GM12873 (cell line): ENCODE data around the gene CEP41.

Source experiments
- TF ChIP-seq, protein P1 (sequence below): IDR thresholded peaks from 2 replicates; pipeline ENCODE4 v1.5.1; 2012; ENCODE audit warnings: low read depth, mild to moderate bottlenecking, moderate library complexity, low read length, control low read depth; ENCODE audit not compliant: insufficient read depth; ENCODE audit errors: missing control alignments

Gene CEP41

DNA sequence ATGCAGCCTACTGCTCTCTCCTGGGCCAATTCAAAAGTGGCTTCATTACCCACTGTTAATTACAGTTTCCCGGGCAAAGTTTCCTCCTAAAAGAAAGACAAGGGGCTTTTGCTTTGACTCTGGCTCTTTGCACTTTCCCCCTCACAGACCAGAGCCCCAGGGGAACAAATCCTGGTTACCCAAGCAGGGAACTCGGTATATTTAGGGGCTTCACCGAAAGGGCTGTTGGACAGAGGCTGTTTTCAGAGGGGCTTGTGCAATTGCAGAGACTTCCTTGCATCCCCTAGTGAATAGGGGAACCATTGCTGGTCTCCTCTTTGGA, 53.5 kb downstream of the CEP41 start:
- TF ChIP-seq, protein P1, sequence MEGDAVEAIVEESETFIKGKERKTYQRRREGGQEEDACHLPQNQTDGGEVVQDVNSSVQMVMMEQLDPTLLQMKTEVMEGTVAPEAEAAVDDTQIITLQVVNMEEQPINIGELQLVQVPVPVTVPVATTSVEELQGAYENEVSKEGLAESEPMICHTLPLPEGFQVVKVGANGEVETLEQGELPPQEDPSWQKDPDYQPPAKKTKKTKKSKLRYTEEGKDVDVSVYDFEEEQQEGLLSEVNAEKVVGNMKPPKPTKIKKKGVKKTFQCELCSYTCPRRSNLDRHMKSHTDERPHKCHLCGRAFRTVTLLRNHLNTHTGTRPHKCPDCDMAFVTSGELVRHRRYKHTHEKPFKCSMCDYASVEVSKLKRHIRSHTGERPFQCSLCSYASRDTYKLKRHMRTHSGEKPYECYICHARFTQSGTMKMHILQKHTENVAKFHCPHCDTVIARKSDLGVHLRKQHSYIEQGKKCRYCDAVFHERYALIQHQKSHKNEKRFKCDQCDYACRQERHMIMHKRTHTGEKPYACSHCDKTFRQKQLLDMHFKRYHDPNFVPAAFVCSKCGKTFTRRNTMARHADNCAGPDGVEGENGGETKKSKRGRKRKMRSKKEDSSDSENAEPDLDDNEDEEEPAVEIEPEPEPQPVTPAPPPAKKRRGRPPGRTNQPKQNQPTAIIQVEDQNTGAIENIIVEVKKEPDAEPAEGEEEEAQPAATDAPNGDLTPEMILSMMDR = no peak

DNA sequence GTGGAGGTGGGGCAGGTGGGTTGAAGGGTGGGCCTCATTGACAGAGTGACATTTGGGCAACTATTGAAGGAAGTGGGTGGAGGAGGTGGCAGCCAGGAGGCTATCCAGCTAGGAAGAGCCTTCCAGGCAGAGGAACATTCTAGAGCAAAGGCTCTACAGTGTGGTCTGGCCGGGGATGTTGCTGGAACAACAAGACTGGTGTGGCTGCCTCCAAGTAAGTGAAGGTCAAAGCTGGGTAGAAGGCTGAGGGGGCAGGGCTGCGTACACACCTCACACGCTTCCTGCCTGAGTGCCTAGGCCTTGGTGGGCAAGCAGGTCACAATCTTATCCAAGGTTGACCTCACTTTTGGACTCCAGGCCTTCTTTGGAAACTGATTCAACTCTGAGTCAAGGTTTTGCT, 53.9 kb downstream of the CEP41 start:
- TF ChIP-seq, protein P1 = no peak

DNA sequence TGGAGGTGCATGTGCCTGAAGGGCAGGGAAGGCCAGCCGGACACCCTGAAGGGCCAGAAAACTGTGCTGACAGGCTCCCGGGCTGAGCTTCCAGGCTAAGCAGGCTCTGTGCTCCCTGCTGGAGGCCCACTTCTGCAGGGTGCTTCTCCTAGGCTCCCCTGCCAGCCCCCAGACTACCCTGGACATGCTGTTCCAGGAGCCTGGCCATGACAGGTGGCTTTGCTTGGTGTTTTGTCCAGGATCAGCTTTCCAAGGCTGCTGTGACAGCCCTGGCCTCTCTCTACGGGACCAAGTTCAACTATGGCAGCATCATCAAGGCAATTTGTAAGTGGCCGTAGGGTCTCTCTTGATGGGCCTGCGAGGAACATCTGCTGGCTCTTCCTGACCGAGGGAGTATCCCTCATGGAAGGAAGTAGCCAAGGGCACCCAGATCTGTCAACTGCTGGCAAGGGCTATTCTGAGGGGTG, 55.2 kb downstream of the CEP41 start:
- TF ChIP-seq, protein P1 = no peak

DNA sequence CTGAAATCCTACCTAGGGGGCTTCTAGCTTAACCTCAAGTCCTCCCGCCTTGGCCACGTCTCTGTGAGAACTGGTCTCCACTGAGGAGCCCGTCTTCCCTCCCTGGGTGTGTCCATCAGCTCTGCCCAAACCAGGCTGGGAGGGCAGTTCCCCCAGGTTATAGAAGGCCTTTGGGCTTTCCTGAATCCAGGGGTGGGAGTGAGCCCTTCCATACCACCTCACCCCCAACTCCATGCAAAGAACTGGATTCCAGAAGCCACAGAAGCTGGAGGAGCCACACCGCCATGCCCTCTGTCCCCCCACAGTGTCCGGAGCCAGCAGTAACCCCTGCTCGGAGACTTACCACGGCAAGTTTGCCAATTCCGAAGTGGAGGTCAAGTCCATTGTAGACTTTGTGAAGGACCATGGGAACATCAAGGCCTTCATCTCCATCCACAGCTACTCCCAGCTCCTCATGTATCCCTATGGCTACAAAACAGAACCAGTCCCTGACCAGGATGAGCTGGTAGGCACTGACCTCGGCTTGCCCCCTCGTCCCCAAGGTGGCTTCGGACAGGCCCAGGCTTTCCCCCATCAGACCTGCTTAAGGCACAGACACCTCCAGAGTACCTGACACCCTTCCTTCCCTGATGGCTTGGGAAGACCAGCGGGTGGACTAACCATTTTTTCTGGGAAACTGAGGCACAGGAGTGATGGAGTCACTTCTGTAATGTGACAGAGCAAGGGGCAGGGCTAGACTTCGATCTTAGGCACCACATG, 55.8 kb downstream of the CEP41 start:
- TF ChIP-seq, protein P1 = no peak

DNA sequence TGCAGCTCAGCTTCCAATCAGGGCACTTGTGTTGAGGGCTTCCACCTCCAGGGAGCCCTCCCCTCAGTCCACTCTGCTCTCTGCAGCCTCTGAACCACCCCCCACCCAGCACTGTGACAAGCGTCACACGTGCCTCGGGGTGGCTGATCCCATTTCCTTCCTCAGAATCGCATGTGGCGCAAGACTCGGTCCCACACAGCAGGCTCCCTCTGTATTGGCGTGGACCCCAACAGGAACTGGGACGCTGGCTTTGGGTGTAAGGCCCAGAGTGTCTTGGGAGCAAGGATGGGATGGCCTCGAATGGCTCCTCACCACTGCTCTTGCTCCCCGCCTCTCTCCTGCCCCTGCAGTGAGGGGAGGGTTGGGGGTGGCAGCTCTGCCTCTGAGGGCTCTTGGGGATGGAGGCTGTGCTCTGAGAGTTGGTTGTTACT, 56.4 kb downstream of the CEP41 start:
- TF ChIP-seq, protein P1 = no peak

DNA sequence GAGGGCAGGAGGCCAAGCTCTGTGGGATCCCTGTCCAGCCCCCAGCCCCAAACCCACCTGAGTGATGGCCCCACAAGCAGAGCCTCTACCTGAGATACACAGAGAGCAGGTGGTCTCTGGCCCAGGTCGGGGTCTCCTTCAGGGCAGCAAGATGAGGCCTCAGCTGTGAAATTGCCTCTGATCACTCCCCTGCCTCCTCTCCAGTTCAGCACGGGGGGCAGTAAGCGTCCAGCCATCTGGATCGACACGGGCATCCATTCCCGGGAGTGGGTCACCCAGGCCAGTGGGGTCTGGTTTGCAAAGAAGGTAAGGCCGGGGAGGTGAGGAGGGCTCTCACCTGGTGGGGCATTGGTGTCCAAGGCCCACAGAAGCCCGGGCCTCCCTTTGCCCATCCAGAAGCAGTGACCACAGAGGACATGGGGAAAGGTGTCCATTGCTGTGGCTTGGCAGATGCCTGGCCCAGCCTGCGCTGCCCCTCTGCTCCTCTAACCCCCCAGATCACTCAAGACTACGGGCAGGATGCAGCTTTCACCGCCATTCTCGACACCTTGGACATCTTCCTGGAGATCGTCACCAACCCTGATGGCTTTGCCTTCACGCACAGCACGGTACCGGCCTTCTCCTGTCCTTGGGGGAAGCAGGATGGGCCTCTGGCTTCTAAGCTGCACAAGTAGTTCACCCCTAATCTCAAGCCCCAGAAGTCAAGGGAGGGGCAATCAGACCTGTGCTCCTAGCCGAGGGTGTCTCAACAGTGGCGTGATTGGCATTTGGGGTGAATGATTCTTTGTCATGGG, 57.4 kb downstream of the CEP41 start:
- TF ChIP-seq, protein P1 = no peak

DNA sequence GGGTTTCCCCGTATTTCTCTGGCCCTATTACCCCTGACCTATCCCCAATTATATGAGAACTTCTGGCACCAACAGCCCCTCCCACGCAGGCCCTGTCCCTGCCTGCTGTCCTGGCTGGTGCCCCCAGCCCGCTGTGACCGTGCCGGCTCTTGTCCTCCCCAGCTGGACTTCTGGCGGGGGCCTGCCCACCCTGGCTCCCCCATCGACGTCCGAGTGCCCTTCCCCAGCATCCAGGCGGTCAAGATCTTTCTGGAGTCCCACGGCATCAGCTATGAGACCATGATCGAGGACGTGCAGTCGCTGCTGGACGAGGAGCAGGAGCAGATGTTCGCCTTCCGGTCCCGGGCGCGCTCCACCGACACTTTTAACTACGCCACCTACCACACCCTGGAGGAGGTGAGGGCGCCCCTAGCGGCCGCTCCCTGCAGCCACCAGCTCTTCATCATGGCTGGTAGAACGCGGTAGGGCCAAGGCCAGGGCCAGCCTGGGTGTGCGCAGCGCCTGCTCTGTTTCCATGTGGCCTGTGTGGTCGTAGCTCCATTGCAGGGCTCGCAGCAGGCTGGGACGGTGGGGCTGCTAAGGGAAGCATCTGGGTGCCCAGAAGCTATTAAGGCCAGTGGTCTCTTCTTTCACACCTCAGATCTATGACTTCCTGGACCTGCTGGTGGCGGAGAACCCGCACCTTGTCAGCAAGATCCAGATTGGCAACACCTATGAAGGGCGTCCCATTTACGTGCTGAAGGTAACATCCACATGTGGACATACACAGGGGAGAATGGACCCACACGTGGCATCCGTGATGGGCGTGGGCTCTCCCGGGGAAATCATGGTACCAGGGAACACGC, 59.1 kb downstream of the CEP41 start:
- TF ChIP-seq, protein P1 = peak; percentile 14
